Astrocyte of the hippocampus (primary cell): ENCODE data around the gene BCO1.
A peak's percentile ranks its signal among the peaks of the same experiment; 100 is the strongest.

Source experiments
- DNase-seq: peaks from one replicate; pipeline ENCODE4 v3.0.0; 2011; ENCODE audit warnings: low read depth, low spot score

The BCO1 gene

DNA sequence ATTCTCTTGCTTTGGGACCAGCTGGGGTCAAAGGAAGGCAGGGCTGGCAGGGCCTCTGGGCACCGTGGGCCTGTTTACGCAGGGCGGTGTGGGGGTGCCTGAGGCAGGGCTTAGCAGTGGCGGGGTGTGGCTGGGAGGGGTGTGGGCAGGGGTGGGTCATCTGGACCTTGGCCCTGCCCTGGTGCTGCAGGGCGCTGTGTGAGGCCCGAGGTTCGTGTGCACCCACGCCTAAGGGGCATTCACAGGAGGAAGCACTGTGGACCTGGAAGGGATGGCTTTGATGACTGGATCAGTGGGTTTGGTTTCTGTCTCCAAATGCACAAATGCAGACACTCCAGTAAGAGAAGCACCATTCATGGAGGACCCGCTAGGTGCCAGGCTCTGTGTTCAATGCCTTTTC is 37.3 kb downstream of the BCO1 start:
- DNase-seq: no peak

DNA sequence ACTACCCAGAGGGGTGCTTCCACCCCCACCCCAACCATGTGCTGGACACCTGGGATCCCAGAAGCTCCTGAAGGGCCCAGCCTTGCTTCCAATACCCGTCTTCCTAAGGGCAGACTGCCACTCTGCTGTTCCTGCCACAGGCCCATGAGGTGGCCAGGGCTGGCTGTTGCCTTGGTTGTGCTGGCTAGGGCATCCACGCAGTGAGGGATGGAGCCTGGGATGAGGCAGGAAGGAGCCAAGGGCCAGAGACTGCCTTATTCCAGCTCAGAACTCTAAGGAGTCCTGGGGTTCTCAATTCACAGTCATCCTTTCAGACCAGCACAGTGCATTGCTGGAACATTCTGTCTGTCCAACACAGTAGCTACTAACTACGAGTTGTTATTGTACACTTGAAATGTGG is 37.8 kb downstream of the BCO1 start:
- no peak for DNase-seq

DNA sequence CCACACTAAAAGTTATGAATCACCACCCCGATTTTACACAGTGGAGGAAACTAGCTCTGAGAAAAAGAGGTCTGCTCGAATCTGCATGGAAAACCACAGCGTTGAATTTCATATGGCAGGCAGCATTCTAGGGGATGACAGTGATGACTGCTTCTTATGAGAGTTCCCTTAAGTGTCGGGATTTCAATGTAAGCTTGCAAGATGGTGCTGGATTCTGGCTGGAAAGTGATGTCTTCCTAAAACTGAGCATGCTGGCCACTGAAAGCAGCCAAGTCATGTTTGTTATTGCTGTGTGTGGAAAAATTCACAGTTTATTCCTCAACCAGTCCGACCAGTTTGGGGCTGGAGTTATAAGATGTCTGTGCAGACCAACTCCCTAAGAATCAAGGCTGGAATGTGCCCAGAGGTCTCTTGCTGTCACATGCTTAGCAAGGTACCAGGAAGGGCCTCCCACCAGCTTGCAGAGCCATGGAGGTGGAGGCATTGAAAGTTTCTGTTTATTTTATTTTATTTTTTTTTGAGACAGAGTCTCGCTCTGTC is 39.1 kb downstream of the BCO1 start:
- DNase-seq: no peak

DNA sequence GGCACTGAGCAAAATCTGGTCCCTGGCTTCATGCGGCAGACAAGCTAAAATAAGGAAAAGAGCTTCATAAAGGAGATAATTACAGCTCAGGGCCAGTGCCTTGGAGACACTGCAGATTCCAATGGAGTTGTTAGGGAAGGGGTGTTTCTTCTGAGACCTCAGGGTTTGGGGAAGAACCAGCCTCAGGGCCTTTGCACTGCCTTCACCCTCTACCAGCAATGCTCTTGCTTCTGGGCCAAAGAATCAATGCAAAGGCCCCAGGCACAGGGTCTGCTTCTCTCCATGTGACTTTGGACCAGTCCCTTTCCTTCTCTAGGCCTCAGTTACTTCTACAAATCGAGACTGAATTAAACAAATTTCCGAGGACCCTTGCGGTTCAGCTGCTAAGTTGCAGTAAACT is 40.0 kb downstream of the BCO1 start:
- DNase-seq: no peak

DNA sequence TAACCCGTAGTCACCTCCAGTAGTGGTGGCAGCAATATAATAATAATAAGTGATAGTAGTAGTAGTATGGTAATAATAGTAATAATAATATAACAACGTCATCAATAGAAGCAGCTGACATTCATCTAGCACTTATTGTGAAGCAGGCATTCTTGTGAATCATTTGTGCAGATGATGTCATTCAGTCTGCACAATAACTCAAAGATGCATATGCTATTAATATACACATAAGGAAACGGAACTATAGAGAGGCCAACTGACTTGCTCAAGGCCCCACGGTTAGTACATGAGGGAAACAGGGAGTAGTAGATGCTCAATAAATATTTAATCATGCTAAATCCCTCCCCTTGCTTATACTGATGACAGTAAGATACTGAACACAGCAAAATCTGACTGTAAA is 40.9 kb downstream of the BCO1 start:
- no peak for DNase-seq

DNA sequence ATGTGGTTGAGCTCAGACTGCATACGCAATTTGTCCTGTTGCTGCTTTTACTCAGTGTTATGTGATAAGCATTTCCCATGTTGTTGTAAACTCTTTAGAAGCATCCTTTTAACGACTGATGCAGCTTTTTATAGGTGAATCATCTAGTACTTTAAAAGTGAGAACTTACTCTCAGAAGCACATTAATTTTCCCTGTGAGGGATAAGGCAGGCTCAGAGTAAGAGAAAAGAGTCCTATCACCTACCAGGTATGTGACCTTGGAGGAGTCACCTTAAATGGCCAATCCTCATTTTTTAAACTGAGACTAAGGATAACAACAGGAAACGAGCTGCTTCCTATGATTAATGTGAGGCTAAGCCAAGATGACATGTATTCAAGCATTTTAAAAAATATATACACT is 41.9 kb downstream of the BCO1 start:
- DNase-seq: no peak

DNA sequence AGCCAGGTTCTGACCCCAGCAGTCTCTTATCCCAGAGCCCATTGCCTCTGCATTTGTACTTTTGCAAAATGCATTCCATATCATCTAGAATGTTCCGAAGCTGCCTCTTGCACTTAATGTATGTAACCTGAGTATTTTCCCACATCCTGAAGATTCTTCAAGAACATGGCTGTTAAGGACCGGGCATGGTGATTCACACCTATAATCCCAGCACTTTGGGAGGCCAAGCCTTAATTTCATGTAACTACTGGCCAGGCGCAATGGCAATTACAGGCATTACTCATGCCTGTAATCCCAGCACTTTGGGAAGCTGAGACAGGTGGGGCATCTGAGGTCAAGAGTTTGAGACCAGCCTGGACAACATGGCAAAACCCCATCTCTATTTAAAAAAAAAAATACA is 44.6 kb downstream of the BCO1 start:
- DNase-seq: no peak

DNA sequence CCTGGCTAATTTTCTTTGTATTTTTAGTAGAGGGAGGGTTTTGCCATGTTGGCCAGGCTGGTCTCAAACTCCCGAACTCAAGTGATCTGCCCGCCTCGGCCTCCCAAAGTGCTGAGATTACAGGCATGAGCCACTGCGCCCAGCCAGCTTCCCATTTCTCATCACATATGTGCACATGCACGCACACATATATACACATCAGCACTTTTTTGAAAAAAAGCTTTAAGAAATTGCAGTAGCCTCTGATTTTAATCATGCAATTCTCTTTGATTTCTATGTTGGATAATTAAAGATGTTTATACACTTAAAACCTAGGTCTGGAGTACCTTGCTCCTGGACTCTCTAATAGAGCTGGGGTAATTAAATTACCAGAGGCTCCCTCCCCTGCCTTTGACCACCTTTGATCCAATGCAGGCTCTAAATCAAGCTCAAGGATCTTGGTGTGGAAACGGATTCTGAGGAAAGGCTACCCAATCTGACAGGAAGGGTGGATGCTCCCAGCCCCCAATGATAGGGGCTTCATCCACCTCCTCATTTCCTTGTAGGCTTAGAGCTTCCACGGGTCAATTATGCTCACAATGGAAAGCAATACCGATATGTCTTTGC is 46.6 kb downstream of the BCO1 start:
- no peak for DNase-seq

DNA sequence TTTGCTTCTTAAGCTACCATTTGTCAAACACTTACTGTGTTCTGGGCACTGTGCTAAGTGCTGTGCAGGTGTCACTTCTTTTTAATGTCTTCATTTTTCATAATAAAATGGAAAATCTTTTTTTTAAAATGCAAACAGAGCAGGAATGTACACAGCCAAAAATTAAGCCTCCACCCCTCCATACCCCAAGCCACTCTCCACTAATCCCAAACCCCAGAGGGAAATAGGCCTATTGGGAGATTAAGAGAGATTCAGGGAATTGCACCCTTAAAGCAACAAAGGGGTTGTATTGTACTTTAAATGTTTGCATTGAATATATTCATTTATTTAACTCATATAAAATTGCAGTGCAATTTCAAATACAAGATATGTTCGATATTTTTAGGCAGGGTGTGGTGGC is 47.7 kb downstream of the BCO1 start:
- DNase-seq: no peak

DNA sequence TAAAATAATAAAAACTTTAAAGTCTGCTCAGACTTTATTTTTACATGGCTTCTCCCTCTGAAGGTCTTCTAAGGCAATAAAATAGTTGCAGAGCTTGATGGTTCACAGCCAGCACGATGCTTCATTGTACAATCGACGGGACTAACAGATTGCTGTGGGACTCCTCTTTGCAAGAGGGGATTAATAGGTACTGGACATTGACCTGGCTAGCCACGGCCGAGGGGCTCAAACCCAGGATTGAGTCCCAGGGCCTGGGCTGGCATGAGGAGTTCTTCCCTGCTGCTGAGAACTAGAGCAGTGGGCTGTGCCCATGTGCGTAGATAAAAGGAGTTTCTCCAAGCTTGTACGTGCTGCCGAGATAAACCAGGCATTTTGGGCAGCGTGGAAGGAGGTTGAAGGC is 52.6 kb downstream of the BCO1 start:
- DNase-seq: no peak

DNA sequence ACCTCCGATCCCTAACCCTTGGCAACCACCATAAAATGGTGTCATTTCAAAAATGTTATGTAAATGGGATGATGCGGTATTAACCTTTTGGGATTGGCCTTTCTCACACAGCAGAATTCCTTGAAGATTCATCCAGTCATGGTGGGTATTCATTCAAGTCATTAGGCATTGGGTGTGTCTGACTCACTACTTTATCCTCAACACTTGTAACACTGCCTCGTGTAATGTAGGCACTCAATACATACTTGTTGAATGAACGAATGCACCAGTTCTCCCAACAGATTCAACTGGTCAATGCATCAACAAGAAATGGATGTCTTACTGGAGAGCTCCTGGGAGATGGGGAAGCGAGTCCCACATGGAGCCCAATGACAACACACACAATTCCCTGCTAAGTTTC is 54.4 kb downstream of the BCO1 start:
- DNase-seq: no peak

DNA sequence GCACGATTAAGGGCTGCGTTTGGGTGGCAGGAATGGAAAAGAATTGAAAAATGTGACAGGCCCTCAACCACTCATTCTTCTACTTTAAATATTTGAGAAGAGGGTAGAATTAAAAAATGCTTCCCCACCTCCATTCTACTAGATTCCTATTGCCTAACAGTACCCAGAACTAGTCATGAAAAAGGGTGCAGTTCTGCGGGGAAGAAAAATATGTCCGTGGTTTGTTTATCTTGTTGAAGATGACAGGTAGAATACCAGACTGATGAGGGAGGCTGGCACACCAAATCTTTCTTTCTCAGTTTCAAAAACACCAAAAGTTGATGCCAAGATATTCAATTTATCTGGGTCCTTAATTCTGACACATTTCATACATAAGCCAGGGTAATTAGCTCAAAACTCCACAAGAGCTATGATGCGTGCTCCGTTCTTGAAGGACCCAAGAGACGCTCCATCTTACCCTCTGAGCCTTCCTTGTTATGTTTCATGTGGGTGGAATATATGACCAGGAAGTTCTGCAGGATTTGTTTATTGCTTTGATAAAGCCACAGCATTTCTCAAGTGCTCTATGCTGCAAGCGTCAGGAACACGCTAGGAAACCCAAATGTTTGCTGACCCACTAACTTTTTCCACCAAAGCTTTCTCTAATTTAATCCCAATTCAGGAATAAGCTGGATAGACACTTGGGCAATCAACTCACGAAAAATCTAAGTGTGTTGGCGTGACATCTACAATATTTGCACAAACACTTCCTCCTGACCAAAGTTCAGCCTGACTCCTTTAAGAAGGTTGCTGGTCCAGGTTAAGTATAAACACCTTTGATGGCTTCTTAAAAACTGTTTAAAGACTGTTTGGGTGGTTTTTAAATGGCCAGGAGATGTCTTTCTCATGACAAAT is 55.7 kb downstream of the BCO1 start:
- DNase-seq: peak; percentile 61

DNA sequence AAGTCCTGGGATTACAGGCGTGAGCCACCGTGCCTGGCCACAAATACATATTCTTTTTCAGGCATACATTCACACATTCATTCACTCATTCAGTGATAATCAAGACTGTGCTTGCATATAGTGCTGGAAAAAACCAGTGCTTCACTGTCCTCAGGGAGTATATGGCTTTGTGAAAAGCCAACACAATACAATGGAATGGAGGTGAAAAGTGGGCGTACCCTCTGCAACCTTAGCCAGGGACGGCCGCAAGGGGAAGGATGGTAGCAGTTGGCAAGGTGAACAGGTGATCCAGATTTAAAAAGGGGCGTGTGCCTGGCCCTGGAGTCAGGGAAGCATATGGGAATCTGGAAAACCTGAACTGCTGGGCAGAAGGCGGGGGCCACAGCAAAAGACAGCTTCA is 58.1 kb downstream of the BCO1 start:
- no peak for DNase-seq

DNA sequence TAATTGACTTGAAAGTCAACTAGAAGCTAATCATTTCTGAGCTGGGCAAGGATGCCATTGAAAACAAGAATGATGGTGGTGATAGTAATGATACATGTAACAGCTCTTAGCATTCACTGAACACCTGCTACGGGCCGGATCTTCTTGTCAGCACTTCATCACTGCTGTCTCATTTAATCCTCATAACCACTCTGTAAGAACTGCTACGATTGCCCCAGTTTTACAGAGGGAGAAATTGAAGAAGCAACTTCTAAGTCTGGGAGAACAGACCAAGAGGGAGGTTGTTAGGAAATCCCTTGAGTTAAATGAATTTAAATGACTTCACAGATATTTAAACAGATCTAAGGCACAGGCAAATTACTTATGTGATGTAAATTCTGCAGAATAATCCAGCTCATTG is 69.3 kb downstream of the BCO1 start:
- DNase-seq: no peak

DNA sequence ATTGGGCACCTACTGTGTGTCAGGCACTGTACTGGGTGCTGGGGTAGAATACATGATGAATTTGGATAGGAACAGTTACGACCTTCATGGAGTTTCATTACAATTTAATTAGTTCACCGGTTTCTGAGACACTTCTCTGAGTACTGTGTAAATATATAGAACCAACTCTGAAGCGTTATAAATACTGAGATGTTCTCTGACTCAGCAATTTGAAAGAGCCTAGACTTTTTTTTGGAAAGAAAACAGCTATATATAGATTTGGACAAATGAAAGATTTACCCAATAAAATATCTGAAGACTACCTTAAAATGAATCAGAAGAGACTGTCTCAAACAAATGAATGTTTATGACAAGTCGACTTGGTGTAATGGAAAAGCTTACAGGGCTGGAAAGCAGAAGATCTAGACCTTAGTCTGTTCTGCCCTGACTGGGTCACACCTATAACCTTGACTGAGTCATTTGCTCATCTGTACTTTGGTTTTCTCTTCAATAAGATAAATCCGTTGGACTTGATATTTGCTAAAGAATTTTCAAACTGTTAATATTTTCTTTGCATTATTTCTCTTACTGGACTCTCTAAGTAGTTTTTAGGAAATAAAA is 71.7 kb downstream of the BCO1 start:
- no peak for DNase-seq

DNA sequence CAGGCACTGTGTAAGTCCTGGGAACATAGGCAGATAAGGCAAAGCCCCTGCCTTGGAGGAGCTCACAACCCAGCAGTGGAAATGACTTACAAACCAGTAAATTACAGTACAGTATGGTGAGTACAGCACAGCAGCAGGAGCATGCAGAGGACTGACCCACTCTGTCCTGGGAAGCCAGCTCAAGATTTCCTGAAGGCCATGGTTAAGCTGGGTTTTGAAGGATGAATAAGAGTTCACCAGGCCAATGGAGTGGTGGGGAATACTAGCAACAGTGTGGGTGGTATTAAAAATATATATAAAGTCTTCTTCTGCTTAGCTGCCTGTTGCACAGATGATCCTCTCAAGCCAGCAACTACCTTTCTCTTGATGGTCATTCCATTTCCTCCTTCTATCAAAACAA is 73.3 kb downstream of the BCO1 start:
- no peak for DNase-seq

DNA sequence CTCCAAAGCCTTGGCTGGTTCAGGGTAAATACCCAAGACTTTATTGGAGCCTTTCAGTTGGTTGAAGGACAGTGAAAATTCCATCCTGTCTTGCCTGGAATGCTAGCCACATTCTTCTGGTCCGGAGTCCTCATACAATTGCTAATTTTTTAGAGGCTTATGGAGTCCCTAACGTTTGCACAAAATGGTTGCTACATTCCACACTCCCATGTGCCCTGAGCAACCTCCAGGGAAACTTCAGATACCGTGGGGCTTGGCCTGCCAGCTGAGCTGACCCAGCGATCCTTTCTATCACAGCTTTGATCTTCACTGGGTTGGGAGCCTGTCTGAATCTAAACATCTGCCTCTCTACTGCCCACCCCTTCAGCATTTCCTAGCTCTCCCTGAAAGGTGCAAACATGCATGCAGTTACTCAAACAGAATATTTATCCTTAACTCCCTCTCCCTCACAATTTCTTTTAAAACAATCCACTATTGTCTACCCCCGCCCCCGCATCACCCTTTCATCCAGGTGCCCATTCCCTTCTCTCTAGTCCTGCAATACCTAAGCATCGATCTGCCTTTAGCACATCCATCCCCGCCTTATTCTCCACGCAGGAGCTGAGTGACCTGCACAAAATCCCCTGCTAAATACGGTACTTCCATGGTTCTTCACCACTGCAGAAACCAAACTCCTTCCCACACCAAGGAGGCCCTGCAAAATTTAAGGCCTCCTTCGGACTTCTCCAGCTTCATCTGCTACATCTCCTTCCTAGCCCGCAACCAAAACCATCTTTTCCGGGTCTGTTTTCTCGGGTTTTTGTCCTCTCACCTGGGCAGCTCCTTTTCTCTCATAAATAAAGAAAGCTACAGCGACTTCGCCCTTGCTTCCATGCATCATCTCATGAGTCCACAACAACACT is 75.5 kb downstream of the BCO1 start:
- peak; percentile 71 for DNase-seq

DNA sequence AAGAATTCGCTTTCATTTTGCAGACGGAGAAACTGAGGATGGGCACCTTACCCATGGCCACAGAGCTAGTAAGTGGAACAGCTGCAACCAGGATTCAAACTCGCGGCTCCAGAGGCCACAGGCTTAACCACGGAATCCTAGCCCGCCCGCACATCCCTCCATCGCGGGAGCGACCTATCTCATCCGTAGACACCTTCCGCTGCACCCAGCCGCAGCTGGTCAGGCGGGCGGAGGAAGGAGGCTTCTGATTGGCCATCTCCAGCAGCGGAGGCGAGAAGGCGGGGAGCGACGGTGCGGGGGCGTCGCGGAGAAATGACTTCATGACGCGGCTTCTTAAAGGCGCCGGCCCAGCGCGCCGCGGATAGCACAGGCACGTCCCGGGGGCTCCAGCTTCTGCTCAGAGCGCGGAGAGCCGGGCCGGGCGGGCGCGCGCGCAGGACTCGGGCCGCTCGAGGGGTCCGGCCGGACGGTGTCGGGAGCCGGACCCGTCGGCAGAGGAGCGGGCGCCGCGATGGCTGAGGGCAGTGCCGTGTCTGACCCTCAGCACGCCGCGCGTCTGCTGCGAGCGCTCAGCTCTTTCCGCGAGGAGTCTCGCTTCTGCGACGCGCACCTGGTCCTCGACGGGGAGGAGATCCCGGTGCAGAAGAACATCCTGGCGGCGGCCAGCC is 76.2 kb downstream of the BCO1 start, which contains the start of gene GAN:
GAN (plus strand) TSS at position 360 of the 668 bp plus-strand sequence; CDS start at position 512, 152 bp downstream.
- peak; percentile 99 for DNase-seq

DNA sequence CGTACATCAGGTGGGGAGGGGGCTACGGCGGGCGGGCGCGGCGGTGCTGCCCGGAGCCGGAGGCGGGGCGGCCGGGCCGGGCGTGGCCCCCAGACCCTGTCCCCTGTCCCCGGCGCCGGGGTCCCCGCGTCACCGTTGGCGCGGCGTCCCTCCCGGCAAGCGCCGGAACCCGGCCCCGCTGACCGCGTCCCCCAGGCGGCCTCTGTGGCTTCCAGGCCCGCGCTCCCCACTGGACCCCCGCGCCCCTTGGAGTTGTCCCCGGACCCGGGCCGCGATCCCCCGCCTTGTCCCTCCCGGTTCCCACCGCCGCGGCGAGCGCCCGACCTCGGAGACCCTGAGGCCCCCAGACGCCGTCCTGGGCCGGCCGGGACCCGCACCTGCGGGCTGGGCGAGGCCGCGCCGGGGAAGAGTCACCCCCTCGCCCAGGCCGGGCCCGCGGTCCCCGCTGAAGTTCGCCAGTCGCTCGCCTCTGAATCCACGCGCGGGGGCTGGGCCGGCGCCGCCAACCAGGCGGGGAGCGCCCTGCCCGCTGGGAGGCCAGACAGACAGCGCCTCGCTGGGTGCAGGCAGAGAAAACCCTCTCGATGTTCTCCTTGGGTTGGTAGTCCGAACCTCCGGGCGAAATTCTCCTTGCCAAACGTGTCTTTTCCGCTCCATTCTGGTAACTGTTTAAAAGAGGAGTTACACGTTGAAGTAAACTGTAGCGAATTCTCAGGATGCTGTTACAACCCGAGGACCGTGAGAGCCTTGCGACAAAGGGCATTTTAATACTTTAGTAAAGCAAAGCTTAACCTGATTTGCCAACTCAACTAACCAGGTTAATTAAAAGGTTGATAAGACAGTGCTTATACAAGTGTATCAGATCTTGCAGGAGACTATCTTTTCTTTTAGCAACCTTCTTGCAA is 77.0 kb downstream of the BCO1 start:
- DNase-seq: peak; percentile 79

DNA sequence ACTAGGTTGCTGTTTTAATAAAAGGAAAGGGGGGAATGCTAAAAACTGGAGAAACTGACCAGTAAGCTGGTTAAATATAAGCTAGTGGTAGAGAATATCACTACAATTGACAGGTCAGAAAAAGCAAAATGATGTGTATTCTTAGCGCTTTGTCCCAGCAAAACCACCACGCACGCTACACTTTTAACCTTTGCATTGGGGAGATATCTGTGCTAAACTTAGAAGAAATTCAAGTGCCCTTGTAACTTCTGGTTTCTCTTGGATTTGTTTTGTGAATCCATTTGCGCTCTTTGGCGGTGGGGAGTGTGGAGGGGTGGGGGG is 77.6 kb downstream of the BCO1 start:
- DNase-seq: no peak
